ENCODE measurements around the gene MPC1.
"Not testable (repeated sequence)": the region's sequence is repeated elsewhere in the genome, so short reads cannot be mapped to it uniquely, and the experiment has no call there.

The MPC1 gene

DNA sequence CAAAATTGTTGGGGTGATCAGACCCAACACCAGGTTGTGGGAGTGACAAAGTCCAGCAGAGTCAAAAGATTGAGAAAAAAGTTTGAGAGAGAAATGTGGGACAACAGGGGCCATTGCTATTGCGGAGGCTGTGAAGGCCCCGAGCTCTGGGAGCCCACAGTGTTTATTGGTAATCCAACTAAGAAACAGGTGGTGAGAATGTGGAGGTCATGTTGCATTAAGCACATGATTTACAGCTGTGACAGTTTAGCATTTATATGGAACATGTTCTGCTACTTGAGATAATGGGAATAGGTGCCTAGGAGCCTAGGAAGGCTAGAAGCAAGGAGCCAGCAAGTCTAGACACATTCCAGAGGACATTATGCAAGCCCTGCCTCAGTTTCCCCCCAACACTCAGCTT lies 37.8 kb downstream of the MPC1 start:
- not testable (repeated sequence) for DNase-seq (ENCODE audit: low read depth)

DNA sequence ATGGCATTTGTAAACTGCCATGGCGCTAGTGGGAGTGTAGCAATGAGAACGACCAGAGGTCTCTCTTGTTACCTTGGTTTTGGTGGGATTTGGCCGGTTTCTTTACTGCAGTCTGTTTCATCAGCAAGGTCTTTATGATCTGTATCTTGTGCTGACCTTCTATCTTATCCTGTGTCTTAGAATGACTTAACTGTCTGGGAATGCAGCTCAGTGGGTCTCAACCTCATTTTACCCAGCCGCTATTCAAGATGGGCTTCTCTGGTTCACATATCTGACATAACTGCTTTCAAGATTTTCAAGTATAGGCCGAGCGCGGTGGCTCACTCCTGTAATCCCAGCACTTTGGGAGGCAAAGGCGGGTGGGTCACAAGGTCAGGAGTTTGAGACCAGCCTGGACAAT lies 38.5 kb downstream of the MPC1 start:
- DNase-seq (ENCODE audit: low read depth): peak; percentile 74

DNA sequence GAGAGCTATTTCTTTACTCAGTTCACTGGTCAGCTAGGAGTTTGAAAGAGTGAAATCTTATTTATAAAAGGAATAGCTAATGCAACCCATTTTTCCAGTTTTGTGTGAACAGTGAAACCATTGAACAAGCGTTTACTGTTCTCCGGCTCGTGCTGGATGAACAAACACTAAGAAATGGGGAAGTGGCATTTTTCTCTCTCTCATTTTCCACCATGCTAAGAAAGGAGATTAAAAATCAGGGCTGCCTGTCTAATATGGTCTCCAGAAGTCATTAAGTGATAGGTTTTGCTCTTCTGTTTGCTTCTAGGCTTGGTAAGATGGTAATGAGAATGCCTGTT lies 39.6 kb downstream of the MPC1 start:
- DNase-seq (ENCODE audit: low read depth): no peak

DNA sequence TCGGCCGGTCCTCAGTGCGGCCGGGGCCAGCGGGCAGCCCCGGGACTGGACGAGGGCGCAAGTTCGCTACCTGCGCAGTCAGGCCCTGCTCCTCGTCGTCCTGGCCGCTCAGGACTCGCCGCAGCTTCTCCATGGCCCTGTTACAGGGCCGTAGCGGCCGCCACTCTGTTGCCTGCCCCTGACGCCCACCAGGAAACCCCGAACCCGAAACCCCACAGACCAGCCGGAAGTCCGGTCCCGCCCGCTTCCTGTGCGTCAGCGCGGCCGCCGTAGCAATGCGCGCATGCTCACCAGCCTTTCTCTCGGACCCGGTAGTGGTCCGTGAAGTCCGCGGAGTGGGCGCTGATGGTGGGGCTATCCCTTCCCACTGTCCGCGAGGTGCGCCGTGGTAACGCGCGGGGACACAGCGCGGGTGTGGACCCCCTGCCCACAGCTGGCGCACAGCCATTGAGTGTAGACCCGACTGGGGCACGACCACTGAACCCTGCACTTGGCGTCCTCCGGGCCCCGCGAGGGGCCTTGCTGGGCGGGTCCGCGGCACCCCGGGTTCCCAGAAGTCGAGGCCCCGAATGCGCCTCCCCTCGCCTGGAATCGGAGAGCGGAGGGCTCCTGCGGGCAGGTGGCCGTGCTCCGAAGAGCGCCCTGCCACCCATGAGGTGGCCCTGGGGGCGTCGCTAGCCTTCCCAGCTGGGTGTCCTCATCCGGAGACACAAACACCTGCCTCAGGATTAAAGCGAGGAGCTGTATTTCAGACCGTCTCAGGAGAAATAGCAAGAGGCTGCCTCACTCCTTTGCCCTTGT lies 40.2 kb downstream of the MPC1 start, which contains the start of gene SFT2D1:
Gene SFT2D1 (minus strand): TSS at position 197 of the 801 bp plus-strand sequence. CDS start 64 bp downstream, at position 133.
- DNase-seq (ENCODE audit: low read depth): peak; percentile 66

DNA sequence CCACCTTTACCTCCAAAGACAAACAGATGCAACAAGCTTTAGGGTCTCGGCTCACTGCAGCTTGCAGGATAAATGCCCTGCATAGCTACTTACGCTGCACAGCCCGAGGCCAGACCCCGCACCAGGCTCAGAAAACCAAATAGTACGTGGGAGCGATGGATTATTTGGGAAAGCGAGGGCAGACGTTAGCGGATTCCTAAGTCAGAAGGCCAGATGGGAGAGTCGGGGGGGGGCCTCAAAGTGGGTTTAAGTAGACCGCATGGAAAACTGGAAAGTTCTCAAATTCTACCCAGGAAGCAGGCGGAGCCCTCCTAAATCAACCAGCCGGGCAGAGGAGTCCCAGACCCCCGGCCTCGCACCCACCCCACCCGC lies 40.8 kb downstream of the MPC1 start:
- no peak for DNase-seq (ENCODE audit: low read depth)

DNA sequence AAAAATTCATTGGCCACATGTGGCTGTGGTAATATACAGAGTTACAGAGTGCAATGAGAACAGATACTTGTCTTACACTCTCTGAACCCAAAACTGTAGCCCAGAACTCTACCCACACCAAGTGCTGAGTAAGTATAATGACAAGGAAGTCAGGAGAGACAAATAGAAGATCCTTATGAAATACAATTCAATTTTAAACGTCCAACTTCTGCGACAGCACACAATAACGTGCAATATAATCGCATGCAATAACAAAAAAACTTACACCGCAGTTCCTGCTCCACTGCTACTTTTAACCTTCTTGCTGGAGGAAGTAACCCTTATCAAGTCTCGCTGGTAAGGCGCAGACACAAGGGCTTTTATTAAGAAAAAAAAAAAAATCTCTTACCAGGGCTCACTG lies 41.3 kb downstream of the MPC1 start:
- no peak for DNase-seq (ENCODE audit: low read depth)

DNA sequence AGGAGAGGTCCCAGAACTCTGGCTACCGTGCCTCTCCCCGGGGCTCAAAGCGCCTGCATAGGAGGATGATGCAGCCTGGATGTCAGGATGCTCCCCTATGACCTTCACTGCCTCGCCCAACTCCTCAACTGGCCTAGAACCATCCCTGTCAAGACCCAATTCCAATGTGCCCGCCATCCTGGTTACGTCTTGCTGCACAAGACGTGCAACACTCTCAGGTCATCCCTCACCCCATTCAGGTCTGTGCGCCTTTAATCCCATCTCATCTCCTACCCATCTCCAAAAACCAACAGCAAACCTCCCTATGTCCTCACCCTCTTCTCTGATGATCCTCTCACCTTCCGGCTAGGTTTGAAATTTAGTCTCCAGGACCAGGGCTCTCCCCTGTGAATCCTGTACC lies 43.9 kb downstream of the MPC1 start:
- no peak for DNase-seq (ENCODE audit: low read depth)

DNA sequence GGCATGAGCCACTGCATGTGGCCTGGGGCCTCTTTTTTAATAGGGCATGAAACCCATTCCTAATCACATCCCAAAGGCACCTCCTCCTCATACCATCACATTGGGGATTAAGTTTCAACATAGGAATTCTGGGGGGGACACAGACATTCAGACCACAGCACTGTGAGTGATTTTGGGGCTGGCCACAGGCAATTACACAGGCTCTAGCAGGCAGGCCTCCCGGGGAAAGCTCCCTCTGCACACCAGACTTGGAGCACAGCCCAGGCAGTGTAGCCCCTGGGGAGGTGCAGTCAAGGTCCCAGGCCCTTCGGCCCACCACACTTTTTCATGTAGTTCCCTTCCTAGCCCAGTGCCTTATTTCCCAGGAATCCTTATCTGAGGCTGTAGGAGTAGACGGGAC lies 45.9 kb downstream of the MPC1 start:
- DNase-seq (ENCODE audit: low read depth): peak; percentile 32

DNA sequence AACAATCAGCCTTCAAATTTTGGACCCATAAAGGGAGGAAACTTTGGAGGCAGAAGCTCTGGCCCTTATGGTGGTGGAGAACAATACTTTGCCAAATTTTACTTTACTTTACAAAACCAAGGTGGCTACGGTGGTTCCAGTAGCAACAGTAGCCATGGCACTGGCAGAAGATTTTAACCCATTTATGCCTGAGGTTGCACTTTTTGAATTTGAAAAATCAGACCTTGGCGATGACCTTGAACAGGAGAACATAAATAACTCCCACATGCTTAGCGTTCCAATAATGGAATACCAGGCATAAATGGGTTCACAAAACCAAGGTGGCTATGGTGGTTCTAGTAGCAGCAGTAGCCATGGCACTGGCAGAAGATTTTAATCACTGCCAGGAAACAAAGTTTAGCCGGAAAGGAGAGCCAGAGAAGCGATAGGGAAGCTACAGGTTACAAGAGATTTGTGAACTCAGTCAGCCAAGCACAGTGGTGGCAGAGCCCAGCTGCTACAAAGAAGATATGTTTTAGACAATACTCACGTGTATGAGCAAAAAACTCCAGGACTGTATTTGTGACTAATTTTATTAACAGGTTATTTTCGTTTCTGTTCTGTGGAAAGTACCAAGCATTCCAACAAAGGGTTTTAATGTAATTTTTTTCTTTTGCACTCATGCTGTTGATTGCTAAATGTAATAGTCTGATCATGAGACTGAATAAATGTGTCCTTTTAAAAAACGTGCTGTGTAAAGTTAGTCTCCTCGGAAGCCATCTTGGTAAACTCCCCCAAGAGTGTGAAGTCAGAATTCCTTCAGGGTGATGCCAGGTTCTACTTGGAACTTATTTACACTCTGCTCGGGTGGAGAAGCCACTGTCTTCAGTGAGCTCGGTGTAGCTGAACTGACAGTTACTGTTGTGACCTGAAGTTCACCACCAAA lies 47.1 kb downstream of the MPC1 start:
- DNase-seq (ENCODE audit: low read depth): no peak

DNA sequence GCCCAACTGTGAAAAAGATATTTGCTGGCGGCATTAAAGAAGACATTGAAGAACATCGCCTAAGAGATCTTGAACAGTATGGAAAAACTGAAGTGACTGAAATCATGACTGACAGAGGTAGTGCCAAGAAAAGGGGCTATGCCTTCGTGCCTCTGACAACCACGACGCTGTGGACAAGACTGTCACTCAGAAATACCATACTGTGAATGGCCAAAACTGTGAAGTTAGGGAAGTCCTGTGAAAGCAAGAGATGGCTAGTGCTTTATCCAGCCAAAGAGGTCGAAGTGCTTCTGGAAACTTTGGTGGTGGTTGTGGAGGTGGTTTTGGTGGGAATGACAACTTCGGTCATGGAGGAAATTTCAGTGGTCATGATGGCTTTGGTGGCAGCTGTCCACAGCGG lies 47.9 kb downstream of the MPC1 start:
- no peak for DNase-seq (ENCODE audit: low read depth)

DNA sequence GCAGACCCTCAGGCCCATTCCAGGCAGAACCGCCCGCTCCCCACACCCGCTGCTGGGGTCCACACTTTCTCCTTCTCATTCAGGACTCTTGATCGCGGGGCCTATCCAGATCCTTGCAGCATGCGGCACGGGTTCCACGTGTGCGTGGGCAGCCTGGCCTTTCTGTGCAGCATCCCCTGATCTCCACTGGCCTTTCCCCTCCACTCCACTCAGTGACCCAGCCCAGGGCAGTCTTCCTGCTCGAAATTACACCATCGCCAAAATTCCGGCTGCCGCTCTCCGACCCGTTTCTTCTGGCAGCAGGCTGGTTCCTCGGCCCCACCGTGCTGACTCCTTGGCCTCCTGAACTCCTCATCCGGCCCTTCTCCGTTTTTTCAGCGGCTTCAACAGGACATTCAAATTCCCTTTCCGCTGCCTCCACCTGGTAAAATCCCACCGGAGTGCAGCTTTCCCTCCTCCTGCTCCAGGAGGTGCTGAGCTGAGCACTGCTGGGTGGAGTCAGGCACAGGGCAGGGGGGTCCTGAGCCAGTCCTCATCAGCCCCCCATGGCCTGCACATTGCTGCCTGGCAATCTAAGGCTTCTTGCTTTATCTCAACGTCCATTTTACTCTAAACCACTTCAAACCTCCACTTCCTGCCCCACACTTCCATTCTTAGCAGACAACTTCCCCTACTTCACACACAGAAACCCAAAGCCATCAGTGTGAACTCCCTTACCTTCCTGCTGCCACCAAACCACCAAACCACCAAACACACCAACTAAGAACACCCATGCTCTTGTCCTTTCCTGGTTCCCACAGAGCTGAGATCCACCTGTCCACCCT lies 49.4 kb downstream of the MPC1 start:
- DNase-seq (ENCODE audit: low read depth): no peak

DNA sequence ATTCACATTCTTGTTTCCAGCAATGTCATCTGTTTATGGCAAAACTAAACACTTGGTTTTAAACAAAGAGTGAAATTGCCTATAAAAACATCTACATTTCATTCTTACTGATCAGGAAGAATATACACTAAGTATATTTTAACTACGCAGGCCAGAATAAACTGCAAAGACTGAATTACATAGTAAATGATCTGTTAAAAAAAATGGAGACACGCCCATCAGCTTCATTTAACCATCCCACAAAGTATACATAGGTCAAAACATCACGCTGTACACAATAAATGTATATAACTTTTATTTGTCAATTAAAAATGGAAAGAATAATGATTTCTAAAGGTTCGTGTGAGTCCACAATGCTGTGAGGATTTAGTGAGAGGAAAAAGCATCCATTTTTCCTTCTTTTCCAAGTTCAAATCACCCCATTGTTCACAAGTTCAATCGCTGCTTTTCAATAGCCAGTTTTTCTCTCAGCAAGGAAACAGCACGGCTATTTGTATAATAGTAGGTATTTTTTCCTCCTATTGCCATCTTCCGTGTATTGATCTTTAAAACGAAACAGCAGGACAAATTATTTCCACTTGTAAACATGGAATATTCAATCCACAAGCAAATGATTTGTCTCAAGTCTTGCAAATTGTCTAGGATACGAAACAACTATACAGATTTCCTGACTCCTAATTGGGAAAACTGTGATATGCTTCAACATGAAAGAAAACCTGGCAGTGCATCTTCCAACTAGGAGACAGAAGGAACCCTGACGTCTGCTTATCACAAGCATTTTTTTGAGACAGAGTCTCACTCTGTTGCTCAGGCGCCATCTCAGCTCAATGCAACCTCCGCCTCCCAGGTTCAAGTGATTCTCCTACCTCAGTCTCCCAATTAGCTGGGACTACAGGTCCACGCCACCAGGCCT lies 51.0 kb downstream of the MPC1 start:
- no peak for DNase-seq (ENCODE audit: low read depth)

DNA sequence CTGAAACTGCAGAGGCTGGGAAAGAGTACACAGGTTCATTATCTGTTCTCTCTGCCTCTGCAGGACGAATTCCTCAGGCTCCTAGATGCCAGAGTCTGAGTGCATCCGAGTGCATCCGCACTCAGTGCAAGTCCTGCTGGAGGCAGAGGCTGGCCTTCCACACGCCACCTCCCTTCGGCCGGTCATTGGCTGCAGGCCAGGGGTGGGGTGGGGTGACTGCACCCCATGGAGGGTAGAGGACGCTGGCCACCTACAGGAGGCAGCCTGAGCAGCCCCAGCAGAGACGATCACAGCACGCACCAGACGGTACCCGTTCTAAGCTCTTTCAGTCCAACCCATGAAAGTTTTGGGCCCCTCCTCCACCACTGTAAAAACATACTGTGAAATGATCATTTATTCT lies 52.1 kb downstream of the MPC1 start:
- DNase-seq (ENCODE audit: low read depth): peak; percentile 41

DNA sequence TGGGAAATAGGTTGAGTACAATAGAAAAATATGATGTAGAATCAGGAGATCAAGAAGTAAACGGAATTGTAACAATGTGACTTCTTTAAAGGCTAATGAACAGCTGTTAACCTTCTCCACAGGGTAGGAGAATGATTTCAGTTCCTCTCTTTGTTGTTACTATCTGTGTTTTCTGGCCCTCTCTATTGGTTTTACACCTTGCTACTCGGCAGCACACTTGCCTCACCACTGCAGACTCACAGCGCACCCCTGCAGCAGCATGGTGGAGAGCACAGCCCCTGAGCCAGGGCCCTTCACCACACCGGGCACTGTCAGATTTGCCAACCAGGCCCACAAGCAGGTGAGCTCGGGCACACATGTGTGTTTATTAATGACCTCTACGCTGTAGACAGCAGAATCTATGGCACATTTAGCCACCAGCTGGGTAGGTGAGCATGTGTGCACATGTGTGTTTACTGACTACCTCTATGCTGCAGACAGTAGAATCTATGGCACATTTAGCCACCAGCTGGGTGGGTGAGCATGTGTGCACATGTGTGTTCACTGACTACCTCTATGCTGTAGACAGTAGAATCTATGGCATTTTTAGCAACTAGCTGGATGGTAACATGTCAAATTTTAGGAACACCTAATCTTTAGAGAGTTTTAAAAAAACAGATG lies 57.2 kb downstream of the MPC1 start:
- DNase-seq (ENCODE audit: low read depth): no peak

DNA sequence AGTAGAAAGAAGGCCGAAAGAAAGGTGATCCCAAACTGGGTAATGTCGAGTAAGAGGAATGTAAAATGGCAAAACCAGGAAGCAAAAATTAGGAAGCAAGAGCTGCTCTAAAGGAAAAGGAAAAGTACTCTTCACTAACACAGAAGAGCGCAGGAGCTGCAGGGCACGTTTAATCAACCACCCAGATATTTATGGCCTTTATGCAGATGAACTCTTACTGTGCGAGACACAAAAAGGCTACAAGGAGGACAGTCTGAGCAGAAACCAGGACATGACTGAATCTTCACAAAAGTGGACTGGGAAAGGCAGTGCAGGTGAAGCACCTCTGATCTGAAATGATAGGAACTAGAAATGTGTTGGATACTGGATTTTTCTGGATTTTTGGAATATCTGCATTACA lies 59.3 kb downstream of the MPC1 start:
- DNase-seq (ENCODE audit: low read depth): no peak

DNA sequence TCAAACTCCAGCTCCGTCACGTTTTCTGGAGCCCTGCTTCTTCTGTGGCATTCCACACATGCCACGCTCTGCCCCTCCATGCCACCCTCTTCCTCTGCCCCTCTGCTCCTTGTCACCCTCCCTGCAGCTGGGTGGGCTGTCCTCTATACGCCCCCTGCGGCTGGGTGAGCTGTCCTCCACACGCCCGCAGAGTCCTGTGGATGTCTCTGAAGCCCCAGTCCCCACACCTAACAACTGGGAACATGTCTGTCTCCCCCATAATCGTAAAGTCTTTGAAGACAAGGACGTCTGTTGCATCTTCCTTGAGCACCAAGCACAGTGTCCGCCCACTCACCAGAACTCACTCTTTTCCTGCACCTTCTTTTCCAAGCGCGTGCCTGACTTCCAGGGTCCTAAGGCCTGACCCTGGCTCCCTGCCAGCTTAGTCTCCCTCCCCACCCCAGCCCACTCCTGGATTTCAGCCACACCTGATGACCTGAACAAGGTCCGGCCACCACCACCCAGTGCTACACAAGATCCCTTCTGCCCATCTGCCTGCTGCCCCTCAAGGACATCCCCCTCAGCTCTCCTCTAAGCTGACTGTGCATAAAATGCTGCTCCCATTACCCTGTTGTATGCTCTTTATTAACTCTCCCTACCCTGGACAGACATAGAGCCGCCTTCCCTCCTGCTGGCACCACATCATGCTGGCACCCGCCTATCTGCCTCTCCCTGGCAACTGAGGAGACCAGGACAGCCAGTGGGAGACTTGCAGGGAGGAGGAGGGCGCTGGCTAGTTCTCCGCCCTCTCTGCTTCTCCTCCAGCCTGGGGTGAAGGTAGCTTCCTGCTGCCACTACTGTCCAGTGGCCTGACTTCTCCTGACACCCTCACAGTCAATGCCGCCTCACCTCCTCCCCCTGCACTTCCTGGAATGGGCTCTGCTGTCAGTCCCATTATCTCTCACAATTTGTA lies 63.8 kb downstream of the MPC1 start:
- DNase-seq (ENCODE audit: low read depth): no peak

DNA sequence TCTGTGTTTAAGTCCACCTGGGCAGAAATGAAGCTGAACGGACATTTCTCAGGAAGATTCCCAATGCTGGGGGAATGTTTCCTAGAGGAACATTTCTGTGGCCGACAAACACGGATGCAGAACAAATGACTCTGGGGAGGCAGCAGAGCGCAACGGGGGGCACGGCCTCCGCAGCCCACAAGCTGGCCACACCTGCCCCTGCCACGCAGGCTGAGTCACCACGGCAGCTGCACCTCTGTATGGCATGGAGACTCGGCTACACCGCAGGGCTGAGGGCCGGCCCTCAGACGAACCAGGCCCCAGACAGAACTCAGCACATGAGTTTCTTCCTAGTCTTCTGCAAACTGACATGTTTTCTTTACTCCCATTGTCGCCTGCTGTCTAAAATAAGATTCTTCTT lies 64.5 kb downstream of the MPC1 start:
- DNase-seq (ENCODE audit: low read depth): no peak

DNA sequence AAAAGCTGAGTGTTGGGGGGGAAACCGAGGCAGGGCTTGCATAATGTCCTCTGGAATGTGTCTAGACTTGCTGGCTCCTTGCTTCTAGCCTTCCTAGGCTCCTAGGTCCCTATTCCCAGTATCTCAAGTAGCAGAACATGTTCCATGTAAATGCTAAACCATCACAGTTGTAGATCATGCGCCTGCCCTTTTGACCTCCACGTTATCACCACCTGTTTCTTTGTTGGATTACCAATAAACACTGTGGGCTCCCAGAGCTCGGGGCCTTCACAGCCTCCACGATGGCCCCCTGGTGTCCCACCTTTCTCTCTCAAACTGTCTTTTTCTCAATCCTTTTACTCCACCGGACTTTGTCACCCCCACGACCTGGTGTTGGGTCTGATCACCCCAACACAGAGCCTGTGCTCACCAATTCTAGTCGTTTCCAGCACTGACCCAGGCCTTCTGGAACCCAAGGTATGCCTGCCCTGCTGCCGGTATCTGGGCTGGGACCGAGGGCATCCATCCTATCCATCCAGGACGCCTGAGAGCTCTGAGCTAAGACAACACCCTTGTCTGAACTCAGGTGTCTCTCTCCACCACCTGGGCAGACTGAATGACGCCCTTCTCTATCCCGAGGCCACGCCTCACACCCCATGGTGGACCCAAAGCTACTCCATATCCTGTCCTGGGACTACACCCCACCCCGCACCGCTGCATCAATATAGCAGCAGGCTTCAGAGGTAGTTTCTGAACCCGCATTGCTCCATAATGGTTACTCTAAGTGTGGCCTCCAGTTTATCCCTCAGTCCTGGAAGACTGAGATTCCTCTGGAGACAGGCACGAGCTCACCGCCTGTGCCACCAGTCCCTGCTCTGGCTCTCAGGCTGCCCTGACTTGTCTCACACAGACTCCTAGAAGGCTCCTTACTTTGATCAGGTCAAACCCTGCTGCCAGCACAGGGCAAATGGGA lies 65.2 kb downstream of the MPC1 start:
- no peak for DNase-seq (ENCODE audit: low read depth)

Measured in amniotic epithelial cell (primary cell).